ENCODE measurements around the gene FGFR3.

Gene FGFR3

GRCh38 chr4:1770791-1771231 lies 22.3 kb upstream of the FGFR3 start:
- DNase-seq = no peak

GRCh38 chr4:1771555-1772305 lies 21.4 kb upstream of the FGFR3 start:
- no peak for DNase-seq

- no peak for DNase-seq
These were observed 20.1 kb upstream of the FGFR3 start for GRCh38 chr4:1772853-1773538.

- no peak for DNase-seq
These were observed 19.3 kb upstream of the FGFR3 start for GRCh38 chr4:1773754-1774153.

- no peak for DNase-seq
These were observed 17.2 kb upstream of the FGFR3 start for GRCh38 chr4:1775731-1776500.

GRCh38 chr4:1776521-1777161 lies 16.5 kb upstream of the FGFR3 start:
- no peak for DNase-seq

GRCh38 chr4:1777822-1778641 lies 15.1 kb upstream of the FGFR3 start:
- no peak for DNase-seq

- DNase-seq = no peak
These were observed 14.3 kb upstream of the FGFR3 start for GRCh38 chr4:1778642-1779392.

- no peak for DNase-seq
These were observed 13.3 kb upstream of the FGFR3 start for GRCh38 chr4:1779588-1780382.

GRCh38 chr4:1780435-1780834 lies 12.7 kb upstream of the FGFR3 start:
- DNase-seq = no peak

- no peak for DNase-seq
These were observed 10.1 kb upstream of the FGFR3 start for GRCh38 chr4:1783015-1783414.

- no peak for DNase-seq
These were observed 9.1 kb upstream of the FGFR3 start for GRCh38 chr4:1783970-1784369.

- DNase-seq = no peak
These were observed 8.7 kb upstream of the FGFR3 start for GRCh38 chr4:1784395-1784788.

- no peak for DNase-seq
These were observed 8.1 kb upstream of the FGFR3 start for GRCh38 chr4:1784789-1785591.

GRCh38 chr4:1785592-1785991 lies 7.5 kb upstream of the FGFR3 start:
- no peak for DNase-seq

GRCh38 chr4:1786544-1787362 lies 6.3 kb upstream of the FGFR3 start:
- no peak for DNase-seq

- no peak for DNase-seq
These were observed 5.5 kb upstream of the FGFR3 start for GRCh38 chr4:1787411-1788077.

GRCh38 chr4:1788254-1788973 lies 4.7 kb upstream of the FGFR3 start:
- no peak for DNase-seq
